CD4-positive, alpha-beta T cell (primary cell): Measurements from ENCODE around the gene DICER1. TPM values are rescaled to one million over a fixed set of nuclear protein-coding genes. Genes with fewer than 3 reads are reported as not detected.

Experiments used
- ATAC-seq: fragments of 200-7000 bp; cut with Tn5 transposase; one replicate; pipeline ENCODE4 v1.10.0; 2022; ENCODE audit warnings: mild to moderate bottlenecking; ENCODE audit not compliant: poor library complexity
- CTCF ChIA-PET: fragments of 350-600 bp; sonication (Branson Sonifier 250); formaldehyde crosslinking; loops from one replicate; lab custom pipeline; 2021; ENCODE audit warnings: antibody characterized with exemption, inconsistent platforms; lab: Charles Lee
- POLR2A ChIA-PET: fragments of 350-600 bp; sonication (Branson Sonifier 250); formaldehyde crosslinking; loops from one replicate; lab custom pipeline; 2021; ENCODE audit warnings: antibody characterized with exemption, inconsistent platforms; lab: Charles Lee
- DNase-seq, 14 experiments: peaks; one replicate each; pipeline ENCODE4 v3.0.0-alpha.2; 2013 to 2020; ENCODE audit warnings: mixed read lengths in 2 of 14
- H3K27ac ChIP-seq, 2 donors: one replicate each; pipeline versions ENCODE4 v1.5.1 to v1.7.0; 2013; ENCODE audit warnings: low read length in 2 of 2, low read depth in 1 of 2, mild to moderate bottlenecking in 1 of 2
- H3K27me3 ChIP-seq, 2 experiments: 1 replicate in 1 of 2; 2 replicates in 1 of 2; pipeline versions ENCODE4 v1.6.1 to v1.7.0; 2013; ENCODE audit warnings: low read length in 2 of 2, control low read depth in 1 of 2, mild to moderate bottlenecking in 1 of 2, moderate library complexity in 1 of 2; ENCODE audit not compliant: insufficient read depth in 2 of 2, control insufficient read depth in 1 of 2
- H3K36me3 ChIP-seq: one replicate; pipeline ENCODE4 v1.6.1; 2013; ENCODE audit warnings: low read length, control low read depth; ENCODE audit not compliant: insufficient read depth
- H3K4me1 ChIP-seq: one replicate; pipeline ENCODE4 v1.6.1; 2013; ENCODE audit warnings: low read length, control low read depth; ENCODE audit not compliant: insufficient read depth
- H3K4me3 ChIP-seq: one replicate; pipeline ENCODE4 v1.5.1; 2013; ENCODE audit warnings: mild to moderate bottlenecking, low read length, moderate library complexity
- H3K9me3 ChIP-seq, 2 experiments: 1 replicate in 1 of 2; 2 replicates in 1 of 2; pipeline versions ENCODE4 v1.6.1 to v1.7.0; 2013; ENCODE audit warnings: low read length in 2 of 2, mild to moderate bottlenecking in 2 of 2, control low read depth in 1 of 2, moderate library complexity in 1 of 2; ENCODE audit not compliant: control insufficient read depth in 1 of 2, insufficient read depth in 1 of 2
- H3K27ac Mint-ChIP-seq: one replicate; pipeline ENCODE4 v1.8.0; 2020; ENCODE audit warnings: mixed read lengths
- H3K27me3 Mint-ChIP-seq: one replicate; pipeline ENCODE4 v1.8.0; 2021; ENCODE audit warnings: mixed read lengths
- H3K36me3 Mint-ChIP-seq: one replicate; pipeline ENCODE4 v1.8.0; 2021; ENCODE audit warnings: low read depth, mixed read lengths
- H3K4me1 Mint-ChIP-seq: one replicate; pipeline ENCODE4 v1.8.0; 2021; ENCODE audit warnings: low read depth, mixed read lengths
- H3K4me3 Mint-ChIP-seq: one replicate; pipeline ENCODE4 v1.8.0; 2020; ENCODE audit warnings: mild to moderate bottlenecking, mixed read lengths
- H3K9me3 Mint-ChIP-seq: one replicate; pipeline ENCODE4 v1.8.0; 2020; ENCODE audit warnings: mixed read lengths
- CTCF ChIP-seq: fragments of 200-600 bp; IDR thresholded peaks from one replicate; pipeline ENCODE4 v1.8.0; 2022; ENCODE audit warnings: antibody characterized with exemption, mild to moderate bottlenecking
- intact Hi-C, 2 experiments: fragments of 100-400 bp; cut with DNase I in 1 of 2; cut with micrococcal nuclease in 1 of 2; formaldehyde crosslinking; loops; one replicate each; pipeline versions ENCODE4 v1.15.1 to v1.9.0; 2023 to 2025; cut with DNase I, micrococcal nuclease
- total RNA-seq, 174 experiments: library from RNA in 2 of 174; stranded (reverse) in 2 of 174; gene quantifications; one replicate each; pipeline ENCODE4 v1.2.3 and lab custom pipeline; 2021 to 2026

Gene DICER1
- total RNA-seq, 2 experiments from 2014 or later, result 53.7 to 66.0 TPM

GRCh38 chr14:95092723-95093122 is 64.6 kb downstream of the DICER1 start:
- Histone ChIP-seq H3K36me3 (peaks cover 77% of the 10 kb centered on the region), H3K9me3 (no peaks in the 10 kb centered on the region), H3K4me1 (no peaks in the 10 kb centered on the region), H3K27me3 (no peaks in the 10 kb centered on the region), H3K4me3 (no peak overlapping the region), H3K27ac (no peak overlapping the region)
- H3K27me3 Mint-ChIP-seq, result no peaks in the 10 kb centered on the region
- H3K9me3 Mint-ChIP-seq, result no peaks in the 10 kb centered on the region
- DNase-seq (no peak), ATAC-seq (no peak)
- H3K27ac Mint-ChIP-seq, result no peak overlapping the region
- no peak for TF ChIP-seq CTCF
- H3K4me1 Mint-ChIP-seq, result no peaks in the 10 kb centered on the region
- H3K36me3 Mint-ChIP-seq, result peaks cover 97% of the 10 kb centered on the region
- ChIA-PET CTCF (no interaction called here), POLR2A (no interaction called here)
- intact Hi-C loops, result no loop called here
- H3K4me3 Mint-ChIP-seq, result no peak overlapping the region

- no peaks in the 10 kb centered on the region for H3K27me3 Mint-ChIP-seq
- intact Hi-C loops, result no loop called here
- DNase-seq, result no peak
- POLR2A ChIA-PET, result no interaction called here
- no peak overlapping the region for H3K4me3 Mint-ChIP-seq
- CTCF ChIA-PET, result no interaction called here
- no peak for ATAC-seq
- TF ChIP-seq CTCF, result no peak
- Histone ChIP-seq H3K9me3 (no peaks in the 10 kb centered on the region), H3K36me3 (peaks cover 79% of the 10 kb centered on the region), H3K27me3 (no peaks in the 10 kb centered on the region), H3K27ac (no peak overlapping the region), H3K4me3 (no peak overlapping the region), H3K4me1 (no peaks in the 10 kb centered on the region)
- H3K4me1 Mint-ChIP-seq, result no peaks in the 10 kb centered on the region
- H3K27ac Mint-ChIP-seq, result no peak overlapping the region
- peaks cover 98% of the 10 kb centered on the region for H3K36me3 Mint-ChIP-seq
- no peaks in the 10 kb centered on the region for H3K9me3 Mint-ChIP-seq
These were observed 65.7 kb downstream of the DICER1 start for GRCh38 chr14:95091581-95091980.

- Mint-ChIP-seq H3K36me3 (peaks cover 93% of the 10 kb centered on the region), H3K9me3 (no peaks in the 10 kb centered on the region), H3K4me1 (no peaks in the 10 kb centered on the region), H3K4me3 (no peak overlapping the region), H3K27ac (no peak overlapping the region), H3K27me3 (no peaks in the 10 kb centered on the region)
- POLR2A ChIA-PET, result no interaction called here
- Histone ChIP-seq H3K36me3 (peaks cover 57% of the 10 kb centered on the region), H3K27ac (no peak overlapping the region), H3K4me1 (no peaks in the 10 kb centered on the region), H3K27me3 (no peaks in the 10 kb centered on the region), H3K4me3 (no peak overlapping the region), H3K9me3 (no peaks in the 10 kb centered on the region)
- no peak for ATAC-seq
- TF ChIP-seq CTCF, result no peak
- no peak for DNase-seq
- intact Hi-C loops, result no loop called here
- CTCF ChIA-PET, result interaction anchor here (0.6 kb wide), 1 partner anchor 12 kb away, joined by 3 read pairs; no protein-coding TSS in a partner anchor
These were observed 68.7 kb downstream of the DICER1 start for GRCh38 chr14:95088665-95089064.
